ENCODE results near the gene LARGE1. TPM values are rescaled to one million over a fixed set of nuclear protein-coding genes. Genes with fewer than 3 reads are reported as not detected.

Gene LARGE1
- total and polyA plus RNA-seq, 2 of the 4 experiments (the other 2 are of a cell fraction), result 6.2 to 12.4 TPM

DNA sequence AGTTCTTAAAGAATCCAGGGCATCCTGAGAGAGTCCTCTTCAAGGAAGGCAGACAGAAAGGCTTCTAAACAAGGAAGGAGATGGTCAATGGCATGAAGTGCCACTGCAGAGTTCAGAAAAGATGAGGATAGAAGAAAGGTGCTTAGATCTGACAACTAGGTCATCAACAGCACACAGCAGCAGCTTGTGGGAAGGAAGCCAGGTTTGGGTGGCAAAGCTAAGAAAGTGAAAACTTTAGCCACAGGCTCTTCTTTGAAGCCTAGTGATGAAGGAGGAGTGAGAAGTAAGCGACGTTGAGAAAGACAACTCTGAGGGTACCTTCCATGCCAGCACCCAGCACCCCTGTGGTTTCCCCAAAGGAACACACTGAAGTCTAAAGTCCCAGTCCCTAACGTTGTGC, 92.0 kb downstream of the LARGE1 start:
- H2AK9ac ChIP-seq (replicated peaks; ENCODE audit: low read depth, low read length, poor library complexity), result no peak overlapping the region
- no peak overlapping the region for H2AFZ ChIP-seq (replicated peaks; ENCODE audit: low read length, poor library complexity)
- no peak overlapping the region for H3K9ac ChIP-seq (ENCODE audit: low read depth, low read length)
- H3K4me2 ChIP-seq (ENCODE audit: low read depth, low read length), result no peak overlapping the region
- H3K79me1 ChIP-seq (ENCODE audit: low read depth in 1 of 2, low read length in 2 of 2), result peaks cover 23 to 24% of the 10 kb centered on the region in 2 experiments
- DNase-seq (no peak), ATAC-seq (ENCODE audit: low read depth) (no peak)
- no peaks in the 10 kb centered on the region; the same call in 1 of the 2 replicates for H3K4me1 ChIP-seq (ENCODE audit: control insufficient read depth, insufficient read depth, low read length)
- ChIA-PET POLR2A (ENCODE audit: unreplicated experiment) (no interaction called here), CTCF (no interaction called here)
- no peak overlapping the region for H2BK5ac ChIP-seq (ENCODE audit: low read depth, low read length, poor library complexity, severe bottlenecking)
- H3K23ac ChIP-seq (ENCODE audit: low read depth, low read length), result no peak overlapping the region
- no peak overlapping the region for H2AK5ac ChIP-seq (ENCODE audit: low read depth, low read length)
- H3K56ac ChIP-seq (ENCODE audit: extremely low read depth, insufficient read depth, low read length), result no peak overlapping the region
- H4K91ac ChIP-seq (ENCODE audit: insufficient read depth, low read depth, low read length), result no peak overlapping the region
- no peaks in the 10 kb centered on the region for H3K27me3 ChIP-seq (ENCODE audit: control insufficient read depth, insufficient read depth, low read length)
- no peak for TF ChIP-seq CEBPB (IDR thresholded peaks at IDR 0.05; ENCODE audit: low read depth, low read length)
- TF ChIP-seq, protein P1, sequence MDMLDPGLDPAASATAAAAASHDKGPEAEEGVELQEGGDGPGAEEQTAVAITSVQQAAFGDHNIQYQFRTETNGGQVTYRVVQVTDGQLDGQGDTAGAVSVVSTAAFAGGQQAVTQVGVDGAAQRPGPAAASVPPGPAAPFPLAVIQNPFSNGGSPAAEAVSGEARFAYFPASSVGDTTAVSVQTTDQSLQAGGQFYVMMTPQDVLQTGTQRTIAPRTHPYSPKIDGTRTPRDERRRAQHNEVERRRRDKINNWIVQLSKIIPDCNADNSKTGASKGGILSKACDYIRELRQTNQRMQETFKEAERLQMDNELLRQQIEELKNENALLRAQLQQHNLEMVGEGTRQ (IDR thresholded peaks at IDR 0.05; ENCODE audit: low read depth, low read length), result no peak
- TF ChIP-seq CTCF (conservative IDR thresholded peaks at IDR 0.05; ENCODE audit: low read depth, low read length), result no peak
- TF ChIP-seq BHLHE40 (IDR thresholded peaks at IDR 0.05; ENCODE audit: low read depth, low read length), result no peak
- no peak for TF ChIP-seq RAD21 (IDR thresholded peaks at IDR 0.05; ENCODE audit: low read length)
- no peak for TF ChIP-seq RCOR1 (IDR thresholded peaks at IDR 0.05; ENCODE audit: insufficient replicate concordance, low read length)
- TF ChIP-seq POLR2A (IDR thresholded peaks at IDR 0.05; ENCODE audit: low read depth, low read length), result no peak
- no peak for TF ChIP-seq ELK1 (IDR thresholded peaks at IDR 0.05; ENCODE audit: borderline replicate concordance, low read depth, low read length)
- no peak for TF ChIP-seq MXI1 (IDR thresholded peaks at IDR 0.05; ENCODE audit: borderline replicate concordance, low read depth, low read length)
- TF ChIP-seq NFE2L2 (IDR thresholded peaks at IDR 0.05; ENCODE audit: low read depth, low read length), result no peak
- TF ChIP-seq MAFK (IDR thresholded peaks at IDR 0.05; ENCODE audit: low read depth, low read length), result no peak
- no peak for TF ChIP-seq RFX5 (IDR thresholded peaks at IDR 0.05; ENCODE audit: low read depth, low read length)
- in situ Hi-C loops (cut with MboI; ENCODE audit: low sequenced_read_pairs), result no loop called here
- peaks cover 7% of the 10 kb centered on the region; the same call in 1 of the 2 replicates for H4K20me1 ChIP-seq (ENCODE audit: insufficient read depth, low read length)
- no peak overlapping the region for H2BK120ac ChIP-seq (ENCODE audit: low read depth, low read length)
- no peak overlapping the region for H3K18ac ChIP-seq (ENCODE audit: low read depth, low read length)
- dilution Hi-C loops (cut with HindIII; ENCODE audit: low sequenced_read_pairs, unreplicated experiment), result no loop called here
- BruUV-seq (replicated peaks), result no TSS peak
- no peak overlapping the region for H2BK15ac ChIP-seq (ENCODE audit: low read depth, low read length)
- H2BK20ac ChIP-seq (ENCODE audit: low read depth, low read length), result no peak overlapping the region
- WGBS, 2 experiments (ENCODE audit: extremely low coverage in 2 of 2, insufficient read length in 1 of 2), result no CpG with 5 or more reads among the region's 3 CpGs
- H3K4ac ChIP-seq (ENCODE audit: low read depth, low read length), result no peak overlapping the region
- no peak overlapping the region for H3K27ac ChIP-seq (ENCODE audit: insufficient read depth, low read length)
- no peak overlapping the region for H3K14ac ChIP-seq (replicated peaks; ENCODE audit: low read depth, low read length)
- H4K5ac ChIP-seq (ENCODE audit: low read depth, low read length), result no peak overlapping the region
- no peak overlapping the region for H3K4me3 ChIP-seq (ENCODE audit: insufficient read depth, low read depth, low read length)
- H3K9me3 ChIP-seq (ENCODE audit: control insufficient read depth, insufficient read depth, low read length), result no peaks in the 10 kb centered on the region
- intact Hi-C loops (cut with micrococcal nuclease), result no loop called here
- H3K9me1 ChIP-seq (ENCODE audit: insufficient read depth, low read length), result peaks cover 7% of the 10 kb centered on the region
- H3K36me3 ChIP-seq (ENCODE audit: control insufficient read depth, insufficient read depth, low read length), result no peaks in the 10 kb centered on the region
- no peak overlapping the region for H4K8ac ChIP-seq (ENCODE audit: low read depth in 2 of 2, low read length in 2 of 2)

Data from IMR-90 (cell line).